Activated CD8-positive, alpha-beta memory T cell treated with anti-CD3 and anti-CD28 coated beads for 48 hours (primary cell): ENCODE measurements around the gene FAM229B.

Experiments
- DNase-seq, 3 experiments: peaks; one replicate each; pipeline ENCODE4 v3.0.0-alpha.2; 2020; ENCODE audit warnings: low read depth in 2 of 3, low spot score in 2 of 3

Gene FAM229B

GRCh38 chr6:112141707-112142106 is 54.3 kb downstream of the FAM229B start:
- no peak for DNase-seq

- DNase-seq: no peak
Measured at GRCh38 chr6:112144145-112144926, 56.9 kb downstream of the FAM229B start.

GRCh38 chr6:112145080-112145573 is 57.7 kb downstream of the FAM229B start:
- no peak for DNase-seq

DNA sequence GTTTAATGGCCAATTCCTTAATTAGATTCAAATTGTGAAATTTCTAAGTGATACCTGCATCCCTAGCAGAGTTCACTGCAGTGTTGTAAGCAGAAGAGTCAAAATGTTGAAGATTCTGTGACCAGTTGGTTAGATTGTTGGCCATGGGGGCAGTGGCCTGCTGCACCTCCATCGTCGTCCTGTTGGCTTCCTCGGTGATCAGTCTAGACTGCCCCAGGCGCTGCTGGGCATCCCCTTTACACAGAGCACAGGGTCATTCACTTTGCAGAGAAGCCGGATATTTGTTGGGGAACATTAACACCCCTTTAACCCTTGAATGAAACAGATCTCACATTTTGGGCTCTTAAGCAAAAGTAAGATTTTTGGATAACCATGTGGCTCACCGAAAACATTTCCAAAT is 60.7 kb downstream of the FAM229B start:
- DNase-seq: no peak

DNA sequence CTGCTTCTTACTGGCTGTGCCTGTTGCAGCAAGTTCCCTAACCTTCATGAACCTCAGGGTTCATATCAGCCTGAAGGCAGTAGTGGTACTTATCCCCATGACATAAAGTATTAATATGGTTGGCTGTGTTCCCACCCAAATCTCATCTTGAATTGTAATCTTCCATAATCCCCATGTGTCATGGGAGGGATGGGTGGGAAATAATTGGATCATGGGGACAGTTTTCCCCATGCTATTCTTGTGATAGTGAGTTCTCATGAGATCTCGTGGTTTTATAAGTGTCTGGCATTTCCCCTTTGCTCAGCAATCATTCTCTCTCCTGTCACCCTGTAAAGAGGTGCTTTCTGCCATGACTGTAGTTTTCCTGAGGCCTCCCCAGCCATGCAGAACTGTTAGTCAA is 61.8 kb downstream of the FAM229B start:
- DNase-seq: no peak

GRCh38 chr6:112149719-112150263 is 62.4 kb downstream of the FAM229B start:
- no peak for DNase-seq

DNA sequence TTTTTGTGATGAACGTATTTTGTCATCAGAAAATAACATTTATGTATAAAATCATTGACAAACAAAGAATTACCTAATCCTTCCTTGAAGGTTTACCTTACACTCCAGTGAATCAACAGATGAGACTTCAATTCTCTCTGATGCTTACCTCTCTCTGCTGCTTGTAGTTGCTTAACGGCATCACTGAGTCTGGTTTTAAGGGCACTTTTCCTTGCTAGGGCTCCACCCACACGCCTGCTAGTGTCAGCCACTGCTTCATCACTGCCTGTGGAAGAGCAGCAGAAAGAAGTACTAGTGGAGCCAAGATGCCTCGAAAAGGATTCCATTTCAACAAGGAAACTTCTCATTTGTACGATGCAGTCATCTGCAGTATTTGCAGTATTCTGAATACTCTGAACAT is 63.0 kb downstream of the FAM229B start:
- DNase-seq: no peak
